ENCODE results near the gene TEX29.

GRCh38 chr13:111275995-111276618 is 44.3 kb upstream of the TEX29 start:
- no peak for TF ChIP-seq CTCF (IDR thresholded peaks at IDR 0.05)
- TF ChIP-seq POLR2A (IDR thresholded peaks at IDR 0.05) = no peak

Data from testis (tissue), 2 donors.